GM12878 (cell line): ENCODE measurements around the gene KASH5. TPM values are rescaled to one million over a fixed set of nuclear protein-coding genes. Genes with fewer than 3 reads are reported as not detected.

Experiments
- ATAC-seq: fragments of 200-7000 bp; cut with Tn5 transposase; 3 replicates; pipeline ENCODE4 v1.9.1; 2020; ENCODE audit warnings: mild to moderate bottlenecking, moderate library complexity
- BruUV-seq: library from RNA; stranded (reverse); fragments of 400-500 nt; replicated peaks from 2 replicates; lab custom pipeline; 2021; lab: Mats Ljungman, UMichigan
- CTCF ChIA-PET: fragments of 300-600 bp; sonication (Branson Sonifier 250); formaldehyde crosslinking; extraction: SDS; loops from one replicate; lab custom pipeline; 2021; ENCODE audit warnings: inconsistent platforms; lab: Yijun Ruan, JAX
- POLR2A ChIA-PET: fragments of 350-600 bp; formaldehyde crosslinking; extraction: SDS; loops from one replicate; lab custom pipeline; 2021; ENCODE audit warnings: inconsistent platforms; lab: Charles Lee
- RAD21 ChIA-PET: fragments of 300-600 bp; sonication (Branson Sonifier 250); formaldehyde crosslinking; loops from one replicate; lab custom pipeline; 2023; ENCODE audit warnings: antibody characterized with exemption; ENCODE audit not compliant: unreplicated experiment; lab: Charles Lee
- SMC1A ChIA-PET: fragments of 300-600 bp; sonication (Branson Sonifier 250); formaldehyde crosslinking; loops from one replicate; lab custom pipeline; 2023; ENCODE audit not compliant: unreplicated experiment, uncharacterized antibody; lab: Charles Lee
- DNase-seq: peaks from one replicate; pipeline ENCODE4 v3.0.0-alpha.2; 2011; ENCODE audit warnings: low read depth, low spot score
- FAIRE-seq: peaks from 3 replicates; lab custom pipeline; 2011; peaks lifted over from hg19 to GRCh38; lab: Jason Lieb, UNC
- H2AFZ ChIP-seq: 2 replicates; pipeline ENCODE4 v1.6.0; 2011; ENCODE audit warnings: low read depth, low read length, control low read depth; ENCODE audit not compliant: control insufficient read depth
- H3K27ac ChIP-seq: 2 replicates; pipeline ENCODE4 v1.5.1; 2011; ENCODE audit warnings: control low read depth; ENCODE audit not compliant: control insufficient read depth, insufficient read depth
- H3K27me3 ChIP-seq, 2 experiments: replicated peaks in 1 of 2; 2 replicates each; pipeline versions ENCODE4 v1.6.0 to v1.6.1; 2011; ENCODE audit warnings: low read length in 1 of 2; ENCODE audit not compliant: control insufficient read depth in 2 of 2, insufficient read depth in 2 of 2
- H3K36me3 ChIP-seq, 2 experiments: 2 replicates each; pipeline ENCODE4 v1.5.1; 2011; ENCODE audit warnings: low read length in 1 of 2; ENCODE audit not compliant: control insufficient read depth in 2 of 2, insufficient read depth in 2 of 2
- H3K4me1 ChIP-seq: 2 replicates; pipeline ENCODE4 v1.6.1; 2011; ENCODE audit warnings: mild to moderate bottlenecking, low read length, moderate library complexity, mixed read lengths; ENCODE audit not compliant: control insufficient read depth, insufficient read depth
- H3K4me2 ChIP-seq: 2 replicates; pipeline ENCODE4 v1.6.0; 2011; ENCODE audit warnings: control low read depth; ENCODE audit not compliant: control insufficient read depth, insufficient read depth
- H3K4me3 ChIP-seq: fragments of 200-600 bp; sonication (generic); 2 replicates; pipeline ENCODE4 v1.5.1; 2016
- H3K79me2 ChIP-seq: 2 replicates; pipeline ENCODE4 v1.6.0; 2011; ENCODE audit warnings: low read length; ENCODE audit not compliant: control insufficient read depth, insufficient read depth
- H3K9ac ChIP-seq: 2 replicates; pipeline ENCODE4 v1.8.0; 2011; ENCODE audit warnings: low read length, control low read depth, mixed read lengths; ENCODE audit not compliant: control insufficient read depth, insufficient read depth
- H3K9me3 ChIP-seq: replicated peaks from 3 replicates; pipeline ENCODE4 v1.5.1; 2011; ENCODE audit warnings: mild to moderate bottlenecking, low read length; ENCODE audit not compliant: control insufficient read depth, insufficient read depth
- H4K20me1 ChIP-seq: 2 replicates; pipeline ENCODE4 v1.6.0; 2011; ENCODE audit not compliant: control insufficient read depth, insufficient read depth
- ATF3 ChIP-seq: IDR thresholded peaks from 2 replicates; pipeline ENCODE4 v1.6.1; 2011; ENCODE audit warnings: low read depth, mild to moderate bottlenecking, low read length, moderate library complexity, borderline replicate concordance; ENCODE audit errors: extremely low read depth
- CBX5 ChIP-seq: sonication (generic); IDR thresholded peaks from 2 replicates; pipeline ENCODE4 v1.6.1; 2016; ENCODE audit warnings: low read depth, moderate library complexity, mild to moderate bottlenecking, inconsistent platforms
- ELK1 ChIP-seq: IDR thresholded peaks from 2 replicates; pipeline ENCODE4 v1.6.1; 2012; ENCODE audit warnings: low read depth, low read length, improper control_type of control experiment
- FOXK2 ChIP-seq: fragments of 450-650 bp; IDR thresholded peaks from 2 replicates; pipeline ENCODE4 v1.6.1; 2017; ENCODE audit warnings: mild to moderate bottlenecking, moderate library complexity
- HSF1 ChIP-seq: fragments of 150-350 bp; IDR thresholded peaks from 2 replicates; pipeline ENCODE4 v1.6.1; 2014; ENCODE audit warnings: mild to moderate bottlenecking, low read depth, low read length
- MEF2A ChIP-seq: IDR thresholded peaks from 2 replicates; pipeline ENCODE4 v1.6.1; 2011; ENCODE audit warnings: low read depth, mild to moderate bottlenecking, low read length, moderate library complexity; ENCODE audit not compliant: insufficient read depth
- MXI1 ChIP-seq: fragments of 150-350 bp; IDR thresholded peaks from 2 replicates; pipeline ENCODE4 v1.6.1; 2011; ENCODE audit warnings: low read depth, mild to moderate bottlenecking, inconsistent platforms, low read length, improper control_type of control experiment
- NBN ChIP-seq: fragments of 450-650 bp; IDR thresholded peaks from 2 replicates; pipeline ENCODE4 v1.6.1; 2016
- NFYB ChIP-seq: IDR thresholded peaks from 2 replicates; pipeline ENCODE4 v1.6.1; 2011; ENCODE audit warnings: low read depth, mild to moderate bottlenecking, low read length, improper control_type of control experiment, moderate library complexity; ENCODE audit not compliant: insufficient read depth
- SMC3 ChIP-seq: IDR thresholded peaks from 2 replicates; pipeline ENCODE4 v1.6.1; 2011; ENCODE audit warnings: low read length, improper control_type of control experiment, borderline replicate concordance
- ZNF207 ChIP-seq: fragments of 450-650 bp; IDR thresholded peaks from 2 replicates; pipeline ENCODE4 v1.6.1; 2014; ENCODE audit warnings: antibody characterized with exemption, mild to moderate bottlenecking, borderline replicate concordance
- WGBS: methylation state at CpG from one replicate; pipeline ENCODE4 v1.1.6; 2016; ENCODE audit warnings: low lambda C conversion rate; ENCODE audit not compliant: insufficient replicate concordance, insufficient coverage; ENCODE audit errors: missing lambda C conversion rate; 5-methylcytosine and 5-hydroxymethylcytosine counted together
- in situ Hi-C: fragments of 300-500 bp; cut with MboI; formaldehyde crosslinking; loops from 9 replicates; pipeline ENCODE4 v1.14.3; 2018; ENCODE audit warnings: mixed read lengths
- intact Hi-C: fragments of 100-400 bp; cut with micrococcal nuclease; formaldehyde crosslinking; loops from one replicate; pipeline ENCODE4 v1.14.2; 2022; ENCODE audit not compliant: unreplicated experiment
- polyA plus RNA-seq, 11 experiments: library from polyadenylated mRNA; depleted of rRNA in 4 of 11; unstranded in 6 of 11; stranded (reverse) in 5 of 11; fragments of >200 nt; fragmentation: Nextera tagmentation in 4 of 11; fragmentation: Illumina TruSeq in 1 of 11; extraction: Ambion mirVana in 4 of 11; extraction: Trizol in 1 of 11; gene quantifications; 1 replicate in 1 of 11; 2 replicates in 10 of 11; pipeline versions ENCODE4 v1.2.1 to v1.2.3, GENCODE V29; 2011 to 2016; ENCODE audit warnings: inconsistent platforms in 2 of 11, missing spikeins in 2 of 11, low read depth in 1 of 11
- total RNA-seq, 4 experiments: library from RNA; depleted of rRNA in 3 of 4; stranded (reverse); fragments of >200 nt in 3 of 4; fragmentation: Illumina TruSeq in 1 of 4; extraction: Trizol in 1 of 4; gene quantifications; 2 replicates each; pipeline versions ENCODE4 v1.2.1 to v1.2.3, GENCODE V29; 2013 to 2021
- TF ChIP-seq, protein P1 (sequence below): fragments of 450-650 bp; IDR thresholded peaks from 2 replicates; pipeline ENCODE4 v1.6.1; 2014; ENCODE audit warnings: mild to moderate bottlenecking

The KASH5 gene
- total and polyA plus RNA-seq, 10 of the 15 experiments (the other 5 are each of a cell fraction or from before 2014, with no cell fraction given), result 0.03 to 0.06 (median 0.05) TPM; not detected in 7

GRCh38 chr19:49418511-49418910, 30.5 kb downstream of the KASH5 start:
- WGBS, result 14% methylated on average over 5 of the region's 5 CpGs
- no peak overlapping the region for H2AFZ ChIP-seq
- no peak overlapping the region for H3K27ac ChIP-seq
- H3K9me3 ChIP-seq, result no peaks in the 10 kb centered on the region
- no peaks in the 10 kb centered on the region for H4K20me1 ChIP-seq
- POLR2A ChIA-PET, result interaction anchor here (1.8 kb wide), 1 partner anchor 15 kb away, joined by 5 read pairs; no protein-coding TSS in a partner anchor
- SMC1A ChIA-PET, result interaction anchor here (1.5 to 3.0 kb wide), 2 partner anchors 10 to 11 kb away, joined by 4 to 9 read pairs; no protein-coding TSS in a partner anchor
- DNase-seq (no peak), ATAC-seq (no peak), FAIRE-seq (no peak)
- no peak for TF ChIP-seq NFYB
- no peak for TF ChIP-seq FOXK2
- no peak for TF ChIP-seq ZNF207
- no TSS peak for BruUV-seq
- H3K9ac ChIP-seq, result no peak overlapping the region
- no peak overlapping the region for H3K4me2 ChIP-seq
- H3K27me3 ChIP-seq, result peaks cover 13 to 31% of the 10 kb centered on the region in 2 experiments
- CTCF ChIA-PET, result interaction anchor here (1.0 to 1.6 kb wide), 5 partner anchors 9 to 116 kb away, joined by 3 to 8 read pairs (median 3); no protein-coding TSS in a partner anchor
- no peaks in the 10 kb centered on the region for H3K36me3 ChIP-seq
- no peaks in the 10 kb centered on the region for H3K79me2 ChIP-seq
- peaks cover 7% of the 10 kb centered on the region; the same call in 1 of the 2 replicates for H3K4me1 ChIP-seq
- RAD21 ChIA-PET, result interaction anchor here (1.7 kb wide), 1 partner anchor 15 kb away, joined by 5 read pairs; no protein-coding TSS in a partner anchor
- in situ Hi-C loops (no loop called here), intact Hi-C loops (no loop called here)
- no peak overlapping the region for H3K4me3 ChIP-seq

DNA sequence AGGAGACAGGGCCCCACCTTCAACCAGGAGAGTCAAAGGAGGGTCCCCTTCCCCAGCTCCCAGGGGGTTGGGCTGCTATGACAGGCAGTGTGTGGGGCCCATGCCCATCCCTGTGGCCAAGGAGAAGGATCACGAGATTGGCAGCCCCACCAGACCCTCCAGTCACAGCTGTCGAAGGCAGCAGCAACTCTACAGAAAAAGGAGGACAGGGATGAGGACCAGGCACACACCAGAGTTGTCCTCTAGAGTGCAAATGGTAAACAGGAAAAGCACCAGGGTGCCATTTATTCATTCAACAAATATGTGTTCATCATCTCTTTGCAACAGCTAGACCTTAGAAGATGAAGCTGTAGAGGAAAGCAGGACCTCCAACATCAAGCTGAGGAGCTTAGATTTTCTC, 31.1 kb downstream of the KASH5 start:
- FAIRE-seq, result no peak
- no peak overlapping the region for H3K4me2 ChIP-seq
- H3K4me1 ChIP-seq, result peaks cover 7% of the 10 kb centered on the region; the same call in 1 of the 2 replicates
- no peaks in the 10 kb centered on the region for H4K20me1 ChIP-seq
- no peak overlapping the region for H2AFZ ChIP-seq
- no peaks in the 10 kb centered on the region for H3K36me3 ChIP-seq
- no TSS peak for BruUV-seq
- WGBS, result 0% methylated on average over 2 of the region's 2 CpGs
- no peak overlapping the region for H3K4me3 ChIP-seq
- no peak for DNase-seq
- ATAC-seq, result no peak
- CTCF ChIA-PET, result interaction anchor here (0.8 to 1.6 kb wide), 5 partner anchors 10 to 118 kb away, joined by 3 to 8 read pairs (median 3); no protein-coding TSS in a partner anchor
- POLR2A ChIA-PET, result no interaction called here
- in situ Hi-C loops (no loop called here), intact Hi-C loops (no loop called here)
- H3K9ac ChIP-seq, result no peak overlapping the region
- no peaks in the 10 kb centered on the region for H3K9me3 ChIP-seq
- no peaks in the 10 kb centered on the region for H3K79me2 ChIP-seq
- RAD21 ChIA-PET, result interaction anchor here (1.7 kb wide), 1 partner anchor 16 kb away, joined by 5 read pairs; no protein-coding TSS in a partner anchor
- no peak overlapping the region for H3K27ac ChIP-seq
- peaks cover 16 to 31% of the 10 kb centered on the region in 2 experiments for H3K27me3 ChIP-seq
- SMC1A ChIA-PET, result interaction anchor here (1.3 to 1.5 kb wide), 4 partner anchors 11 to 51 kb away, joined by 3 to 4 read pairs (median 4); no protein-coding TSS in a partner anchor
- no peak for TF ChIP-seq ELK1
- no peak for TF ChIP-seq ATF3
- no peak for TF ChIP-seq SMC3
- TF ChIP-seq HSF1, result no peak
- no peak for TF ChIP-seq FOXK2
- TF ChIP-seq MEF2A, result no peak
- no peak for TF ChIP-seq NBN
- no peak for TF ChIP-seq MXI1
- TF ChIP-seq, protein P1, sequence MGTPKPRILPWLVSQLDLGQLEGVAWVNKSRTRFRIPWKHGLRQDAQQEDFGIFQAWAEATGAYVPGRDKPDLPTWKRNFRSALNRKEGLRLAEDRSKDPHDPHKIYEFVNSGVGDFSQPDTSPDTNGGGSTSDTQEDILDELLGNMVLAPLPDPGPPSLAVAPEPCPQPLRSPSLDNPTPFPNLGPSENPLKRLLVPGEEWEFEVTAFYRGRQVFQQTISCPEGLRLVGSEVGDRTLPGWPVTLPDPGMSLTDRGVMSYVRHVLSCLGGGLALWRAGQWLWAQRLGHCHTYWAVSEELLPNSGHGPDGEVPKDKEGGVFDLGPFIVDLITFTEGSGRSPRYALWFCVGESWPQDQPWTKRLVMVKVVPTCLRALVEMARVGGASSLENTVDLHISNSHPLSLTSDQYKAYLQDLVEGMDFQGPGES, result no peak
- TF ChIP-seq CBX5, result no peak
